Skeletal muscle cell (primary cell): ENCODE results near the gene NSMCE1.
"Not testable (repeated sequence)": the region's sequence is repeated elsewhere in the genome, so short reads cannot be mapped to it uniquely, and the experiment has no call there.

ENCODE experiments used
- DNase-seq: peaks from one replicate; pipeline ENCODE4 v3.0.0-alpha.2; 2010; ENCODE audit warnings: low read depth
- H3K4me3 ChIP-seq: 2 replicates; pipeline ENCODE4 v1.5.1; 2011; ENCODE audit warnings: low read depth, mild to moderate bottlenecking, control low read depth, low read length, moderate library complexity

Gene NSMCE1

GRCh38 chr16:27223226-27223610 lies 45.4 kb downstream of the NSMCE1 start:
- no peak for DNase-seq
- no peak overlapping the region for H3K4me3 ChIP-seq

- H3K4me3 ChIP-seq: no peak overlapping the region
- DNase-seq: peak; percentile 27
These were observed 46.0 kb downstream of the NSMCE1 start for GRCh38 chr16:27222249-27223225.

GRCh38 chr16:27221576-27222248 lies 46.9 kb downstream of the NSMCE1 start:
- no peak for DNase-seq
- H3K4me3 ChIP-seq: no peak overlapping the region

- no peak for DNase-seq
- no peak overlapping the region for H3K4me3 ChIP-seq
These were observed 47.6 kb downstream of the NSMCE1 start for GRCh38 chr16:27220991-27221390.

DNA sequence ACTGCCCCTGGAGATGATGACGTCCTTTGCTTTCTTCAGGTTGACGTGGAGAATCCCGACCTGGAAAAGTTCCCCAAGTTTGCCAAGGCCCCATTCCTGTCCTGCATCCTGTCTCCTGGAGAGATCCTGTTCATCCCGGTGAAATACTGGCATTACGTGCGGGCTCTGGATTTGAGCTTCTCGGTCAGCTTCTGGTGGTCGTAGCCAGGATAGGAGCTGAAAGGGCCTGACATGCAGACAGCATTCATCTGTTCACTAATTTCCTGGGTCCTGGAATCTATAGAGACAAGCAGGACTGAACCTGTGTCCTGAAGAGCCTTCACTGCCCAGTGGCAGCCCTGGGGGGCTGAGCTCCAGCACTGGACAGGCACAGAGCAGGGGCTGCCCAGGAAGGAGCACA lies 48.0 kb downstream of the NSMCE1 start:
- DNase-seq: no peak
- H3K4me3 ChIP-seq: no peak overlapping the region

DNA sequence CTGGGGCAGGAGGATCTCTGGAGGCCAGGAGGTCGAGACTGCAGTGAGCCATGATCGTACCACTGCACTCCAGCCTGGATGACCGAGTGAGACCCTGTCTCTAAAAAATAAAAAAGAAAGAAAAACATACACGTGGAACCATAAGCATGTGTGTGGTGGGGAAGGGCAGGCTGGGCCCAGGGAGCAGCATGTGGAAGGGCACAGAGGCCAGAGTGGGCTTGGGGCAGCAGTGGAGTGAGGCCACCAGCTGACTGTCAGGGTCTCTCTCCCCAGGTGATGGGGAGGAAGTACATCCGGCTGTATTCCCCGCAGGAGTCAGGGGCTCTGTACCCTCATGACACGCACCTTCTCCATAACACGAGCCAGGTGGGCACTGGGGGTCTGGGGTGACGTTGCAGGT lies 48.5 kb downstream of the NSMCE1 start:
- H3K4me3 ChIP-seq: no peak overlapping the region
- DNase-seq: no peak

- no peak overlapping the region for H3K4me3 ChIP-seq
- DNase-seq: no peak
These were observed 49.4 kb downstream of the NSMCE1 start for GRCh38 chr16:27219161-27219560.

GRCh38 chr16:27218756-27219155 lies 49.8 kb downstream of the NSMCE1 start:
- no peak overlapping the region for H3K4me3 ChIP-seq
- no peak for DNase-seq

GRCh38 chr16:27217256-27217655 lies 51.3 kb downstream of the NSMCE1 start:
- peak; percentile 82 for DNase-seq
- peak overlapping the region; percentile 22 for H3K4me3 ChIP-seq

- no peak for DNase-seq
- no peak overlapping the region for H3K4me3 ChIP-seq
These were observed 52.2 kb downstream of the NSMCE1 start for GRCh38 chr16:27216297-27216885.

DNA sequence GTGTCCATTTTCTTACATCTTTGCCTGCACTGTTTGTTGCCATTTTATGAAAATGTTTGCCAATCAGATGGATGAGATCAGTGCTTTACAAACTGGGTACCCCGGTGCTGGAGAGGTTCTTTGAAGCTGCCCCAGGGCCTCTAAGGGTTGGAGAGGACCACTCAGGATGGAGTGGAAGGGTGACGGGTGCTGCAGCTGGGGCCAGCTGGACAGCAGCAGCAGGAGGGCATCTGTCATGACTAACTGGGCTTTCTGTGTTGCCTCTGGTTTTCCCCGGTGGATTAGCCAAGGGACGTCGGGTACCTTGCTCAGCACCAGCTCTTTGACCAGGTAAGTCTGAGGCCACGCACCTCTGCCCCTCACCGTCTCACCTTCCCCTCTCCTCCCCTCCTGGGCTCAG lies 52.9 kb downstream of the NSMCE1 start:
- H3K4me3 ChIP-seq: no peak overlapping the region
- no peak for DNase-seq

GRCh38 chr16:27214084-27214961 lies 54.2 kb downstream of the NSMCE1 start:
- H3K4me3 ChIP-seq: no peak overlapping the region
- no peak for DNase-seq

- no peak for DNase-seq
- no peak overlapping the region for H3K4me3 ChIP-seq
These were observed 57.5 kb downstream of the NSMCE1 start for GRCh38 chr16:27211026-27211425.

DNA sequence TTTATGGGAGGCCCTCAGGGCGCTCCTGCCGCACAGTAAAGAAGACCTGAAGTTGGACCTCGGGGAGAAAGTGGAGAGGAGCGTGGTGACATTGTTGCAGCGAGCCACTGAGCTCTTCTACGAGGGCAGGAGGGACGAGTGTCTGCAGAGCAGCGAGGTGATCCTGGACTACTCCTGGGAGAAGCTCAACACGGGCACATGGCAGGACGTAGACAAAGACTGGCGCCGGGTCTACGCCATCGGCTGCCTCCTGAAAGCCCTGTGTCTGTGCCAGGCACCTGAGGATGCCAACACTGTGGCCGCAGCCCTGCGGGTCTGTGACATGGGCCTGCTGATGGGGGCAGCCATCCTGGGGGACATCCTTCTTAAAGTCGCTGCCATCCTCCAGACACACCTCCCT lies 58.4 kb downstream of the NSMCE1 start:
- H3K4me3 ChIP-seq: no peak overlapping the region
- no peak for DNase-seq

GRCh38 chr16:27209591-27209990 lies 59.0 kb downstream of the NSMCE1 start:
- DNase-seq: no peak
- no peak overlapping the region for H3K4me3 ChIP-seq

DNA sequence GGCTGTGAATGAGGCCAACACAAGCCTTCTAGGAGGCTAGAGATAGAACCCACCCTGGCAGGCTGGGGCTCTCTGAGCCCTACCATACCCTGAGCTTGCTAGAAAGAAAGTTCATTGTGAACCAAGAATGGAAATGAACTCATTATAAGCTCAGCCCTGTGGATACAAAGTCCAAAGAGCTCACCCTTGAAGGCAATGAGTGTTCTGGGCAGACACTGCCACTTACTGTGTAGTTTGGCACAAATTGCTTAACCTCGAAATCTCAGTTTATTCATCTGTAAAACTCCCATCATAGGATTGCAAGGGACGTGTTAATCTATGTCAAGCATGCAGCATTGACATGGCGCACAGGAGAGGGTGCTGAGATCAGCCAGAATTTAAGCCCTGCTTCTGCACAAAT lies 59.8 kb downstream of the NSMCE1 start:
- no peak for DNase-seq
- no peak overlapping the region for H3K4me3 ChIP-seq

- H3K4me3 ChIP-seq: no peak overlapping the region
- no peak for DNase-seq
These were observed 60.4 kb downstream of the NSMCE1 start for GRCh38 chr16:27208081-27208680.

- H3K4me3 ChIP-seq, DNase-seq: not testable (repeated sequence)
These were observed 61.5 kb downstream of the NSMCE1 start for GRCh38 chr16:27207121-27207520.

DNA sequence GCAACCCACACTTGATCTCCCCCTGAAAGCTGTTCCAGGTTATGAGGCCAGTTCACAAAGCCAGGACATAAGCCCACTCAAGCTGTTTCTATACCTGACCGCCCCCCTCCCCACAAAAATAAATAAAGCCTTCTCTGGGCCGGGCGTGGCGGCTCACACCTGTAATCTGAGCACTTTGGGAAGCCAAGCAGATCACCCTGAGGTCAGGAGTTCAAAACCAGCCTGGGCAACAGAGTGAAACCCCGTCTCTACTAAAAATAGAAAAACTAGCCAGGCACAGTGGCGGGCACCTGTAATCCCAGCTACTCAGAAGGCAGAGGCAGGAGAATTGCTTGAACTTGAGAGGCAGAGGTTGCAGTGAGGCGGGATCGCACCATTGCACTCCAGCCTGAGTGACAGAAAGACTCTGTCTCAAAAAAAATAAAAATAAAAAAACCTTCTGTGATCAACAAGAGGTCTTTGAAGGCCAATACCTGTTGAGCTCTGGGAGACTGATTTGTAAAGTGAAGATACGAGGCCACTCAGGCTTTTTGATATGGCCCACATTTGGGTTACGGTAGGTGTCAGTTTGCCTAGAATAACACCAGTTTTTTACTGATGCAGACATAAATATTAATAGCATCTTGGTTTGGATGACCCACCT lies 63.0 kb downstream of the NSMCE1 start:
- DNase-seq: no peak
- H3K4me3 ChIP-seq: no peak overlapping the region
